Measurements from ENCODE around the gene CDH23. TPM values are rescaled to one million over a fixed set of nuclear protein-coding genes. Genes with fewer than 3 reads are reported as not detected.
A peak's percentile ranks its signal among the peaks of the same experiment; 100 is the strongest.

CDH23 gene
- polyA plus RNA-seq, 1 donor from 2014 or later, result 6.6 TPM

DNA sequence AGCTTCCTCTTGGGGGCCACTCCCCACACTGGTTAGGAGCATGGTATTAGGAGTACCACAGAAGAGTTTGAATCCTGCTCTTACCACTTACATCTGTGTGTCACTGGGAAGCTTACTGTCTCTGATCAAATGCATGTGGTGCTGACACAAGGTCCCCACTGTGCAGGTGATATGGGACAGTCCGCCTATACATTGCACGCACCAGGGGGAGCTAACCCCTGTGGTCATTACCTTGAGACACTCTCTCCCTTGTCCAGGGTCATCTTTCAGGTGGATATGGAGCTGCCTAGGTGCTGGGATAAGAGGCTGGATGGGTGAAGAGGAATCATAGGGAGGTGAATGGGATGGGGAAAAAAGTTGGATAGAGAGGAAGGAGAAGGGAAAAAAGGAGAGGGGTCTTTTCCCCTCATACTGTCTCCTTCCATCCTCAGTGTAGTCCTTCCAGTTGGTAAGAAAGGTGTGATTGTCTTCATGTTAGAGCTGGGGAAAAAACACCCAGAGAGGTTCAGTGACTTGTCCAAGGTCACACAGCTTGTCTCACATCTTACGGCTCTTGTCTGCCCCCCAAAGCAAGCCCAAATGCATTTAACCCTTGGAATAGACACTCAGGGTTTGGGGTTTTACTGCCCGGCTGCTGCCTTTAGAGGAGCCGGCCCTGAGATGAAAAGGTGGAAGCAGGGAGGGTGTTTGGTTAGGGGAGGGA lies 125.9 kb downstream of the CDH23 start (continued):
- TF ChIP-seq, protein P1, sequence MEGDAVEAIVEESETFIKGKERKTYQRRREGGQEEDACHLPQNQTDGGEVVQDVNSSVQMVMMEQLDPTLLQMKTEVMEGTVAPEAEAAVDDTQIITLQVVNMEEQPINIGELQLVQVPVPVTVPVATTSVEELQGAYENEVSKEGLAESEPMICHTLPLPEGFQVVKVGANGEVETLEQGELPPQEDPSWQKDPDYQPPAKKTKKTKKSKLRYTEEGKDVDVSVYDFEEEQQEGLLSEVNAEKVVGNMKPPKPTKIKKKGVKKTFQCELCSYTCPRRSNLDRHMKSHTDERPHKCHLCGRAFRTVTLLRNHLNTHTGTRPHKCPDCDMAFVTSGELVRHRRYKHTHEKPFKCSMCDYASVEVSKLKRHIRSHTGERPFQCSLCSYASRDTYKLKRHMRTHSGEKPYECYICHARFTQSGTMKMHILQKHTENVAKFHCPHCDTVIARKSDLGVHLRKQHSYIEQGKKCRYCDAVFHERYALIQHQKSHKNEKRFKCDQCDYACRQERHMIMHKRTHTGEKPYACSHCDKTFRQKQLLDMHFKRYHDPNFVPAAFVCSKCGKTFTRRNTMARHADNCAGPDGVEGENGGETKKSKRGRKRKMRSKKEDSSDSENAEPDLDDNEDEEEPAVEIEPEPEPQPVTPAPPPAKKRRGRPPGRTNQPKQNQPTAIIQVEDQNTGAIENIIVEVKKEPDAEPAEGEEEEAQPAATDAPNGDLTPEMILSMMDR (IDR thresholded peaks at IDR 0.05; ENCODE audit: poor library complexity, severe bottlenecking), result no peak

DNA sequence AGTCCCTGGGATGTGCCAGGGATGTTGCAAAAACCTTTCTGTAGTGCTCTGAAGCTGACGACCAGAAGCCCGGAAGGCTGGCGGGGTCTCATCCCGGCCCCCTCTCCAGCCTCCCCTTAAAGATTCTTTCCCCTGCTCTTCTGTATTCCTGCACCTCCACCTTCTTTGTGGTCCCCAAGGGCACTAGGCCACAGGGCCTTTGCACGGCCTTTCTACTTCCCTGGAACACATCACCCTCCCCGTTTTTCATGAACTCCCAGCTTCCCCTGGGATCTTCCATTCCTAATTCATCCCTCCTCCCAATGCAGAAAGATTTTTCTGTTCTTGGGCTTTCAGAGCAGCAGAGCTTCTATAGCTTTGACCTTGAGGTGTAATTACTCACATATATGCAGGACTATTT lies 127.0 kb downstream of the CDH23 start:
- no peaks in the 10 kb centered on the region for H3F3A ChIP-seq (ENCODE audit: insufficient read depth, low read length, poor library complexity, severe bottlenecking)
- H3K79me2 ChIP-seq (replicated peaks; ENCODE audit: insufficient read depth, low read length), result no peaks in the 10 kb centered on the region
- no peaks in the 10 kb centered on the region for H3K27me3 ChIP-seq (ENCODE audit: insufficient read depth, low read depth, low read length)
- no peaks in the 10 kb centered on the region for H3K36me3 ChIP-seq (ENCODE audit: insufficient read depth, low read length)
- no peaks in the 10 kb centered on the region for H3K9me2 ChIP-seq (ENCODE audit: insufficient read depth, low read length)
- no peak overlapping the region for H3K4me2 ChIP-seq (ENCODE audit: low read length)
- no peak overlapping the region for H3K4me3 ChIP-seq (ENCODE audit: low read length)
- no peaks in the 10 kb centered on the region for H3K9me3 ChIP-seq (ENCODE audit: low read length)
- H4K20me1 ChIP-seq (ENCODE audit: insufficient read depth), result no peaks in the 10 kb centered on the region
- no peak overlapping the region for H2AFZ ChIP-seq (ENCODE audit: low read depth, low read length)
- H3K27ac ChIP-seq (ENCODE audit: low read length), result peak overlapping the region; percentile 8
- no peak overlapping the region for H3K9ac ChIP-seq (ENCODE audit: low read length)
- TF ChIP-seq, protein P1 (IDR thresholded peaks at IDR 0.05; ENCODE audit: poor library complexity, severe bottlenecking), result no peak
- TF ChIP-seq, protein P2, sequence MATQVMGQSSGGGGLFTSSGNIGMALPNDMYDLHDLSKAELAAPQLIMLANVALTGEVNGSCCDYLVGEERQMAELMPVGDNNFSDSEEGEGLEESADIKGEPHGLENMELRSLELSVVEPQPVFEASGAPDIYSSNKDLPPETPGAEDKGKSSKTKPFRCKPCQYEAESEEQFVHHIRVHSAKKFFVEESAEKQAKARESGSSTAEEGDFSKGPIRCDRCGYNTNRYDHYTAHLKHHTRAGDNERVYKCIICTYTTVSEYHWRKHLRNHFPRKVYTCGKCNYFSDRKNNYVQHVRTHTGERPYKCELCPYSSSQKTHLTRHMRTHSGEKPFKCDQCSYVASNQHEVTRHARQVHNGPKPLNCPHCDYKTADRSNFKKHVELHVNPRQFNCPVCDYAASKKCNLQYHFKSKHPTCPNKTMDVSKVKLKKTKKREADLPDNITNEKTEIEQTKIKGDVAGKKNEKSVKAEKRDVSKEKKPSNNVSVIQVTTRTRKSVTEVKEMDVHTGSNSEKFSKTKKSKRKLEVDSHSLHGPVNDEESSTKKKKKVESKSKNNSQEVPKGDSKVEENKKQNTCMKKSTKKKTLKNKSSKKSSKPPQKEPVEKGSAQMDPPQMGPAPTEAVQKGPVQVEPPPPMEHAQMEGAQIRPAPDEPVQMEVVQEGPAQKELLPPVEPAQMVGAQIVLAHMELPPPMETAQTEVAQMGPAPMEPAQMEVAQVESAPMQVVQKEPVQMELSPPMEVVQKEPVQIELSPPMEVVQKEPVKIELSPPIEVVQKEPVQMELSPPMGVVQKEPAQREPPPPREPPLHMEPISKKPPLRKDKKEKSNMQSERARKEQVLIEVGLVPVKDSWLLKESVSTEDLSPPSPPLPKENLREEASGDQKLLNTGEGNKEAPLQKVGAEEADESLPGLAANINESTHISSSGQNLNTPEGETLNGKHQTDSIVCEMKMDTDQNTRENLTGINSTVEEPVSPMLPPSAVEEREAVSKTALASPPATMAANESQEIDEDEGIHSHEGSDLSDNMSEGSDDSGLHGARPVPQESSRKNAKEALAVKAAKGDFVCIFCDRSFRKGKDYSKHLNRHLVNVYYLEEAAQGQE (IDR thresholded peaks at IDR 0.05; ENCODE audit: borderline replicate concordance), result no peak
- TF ChIP-seq EZH2 (IDR thresholded peaks at IDR 0.05; ENCODE audit: borderline replicate concordance, insufficient read depth, low read length, poor library complexity, severe bottlenecking) (no peak), RAD21 (conservative IDR thresholded peaks at IDR 0.05) (no peak), POLR2AphosphoS5 (IDR thresholded peaks at IDR 0.05) (no peak), MXI1 (conservative IDR thresholded peaks at IDR 0.05; ENCODE audit: poor library complexity, severe bottlenecking) (no peak), TAF1 (IDR thresholded peaks at IDR 0.05; ENCODE audit: low read depth) (no peak), SMC3 (conservative IDR thresholded peaks at IDR 0.05; ENCODE audit: poor library complexity) (no peak), EP300 (conservative IDR thresholded peaks at IDR 0.05; ENCODE audit: poor library complexity, severe bottlenecking) (no peak)

Data from neural cell (in vitro differentiated cells).